H1 (cell line): Measurements from ENCODE around the gene SF3B1. TPM values are rescaled to one million over a fixed set of nuclear protein-coding genes. Genes with fewer than 3 reads are reported as not detected.

Experiments used
- CTCF ChIA-PET: fragments of 300-600 bp; sonication (Branson Sonifier 250); formaldehyde crosslinking; loops from one replicate; lab custom pipeline; 2021; ENCODE audit not compliant: partially characterized antibody; lab: Charles Lee
- POLR2A ChIA-PET: fragments of 300-600 bp; sonication (Branson Sonifier 250); formaldehyde crosslinking; loops from one replicate; lab custom pipeline; 2021; ENCODE audit warnings: inconsistent platforms; ENCODE audit not compliant: partially characterized antibody; lab: Charles Lee
- DNase-seq, 2 experiments: peaks; one replicate each; pipeline versions ENCODE4 v3.0.0 to v3.0.0-alpha.2; 2010 to 2022; ENCODE audit warnings: low spot score in 2 of 2, low read depth in 1 of 2, mixed read lengths in 1 of 2
- FAIRE-seq: peaks from 2 replicates; lab custom pipeline; 2011; peaks lifted over from hg19 to GRCh38; lab: Jason Lieb, UNC
- H2AFZ ChIP-seq: 2 replicates; pipeline ENCODE4 v1.8.1; 2012; ENCODE audit warnings: low read length, inconsistent platforms
- H2AK5ac ChIP-seq: 2 replicates; pipeline ENCODE4 v1.6.1; 2013; ENCODE audit warnings: low read depth, low read length
- H2BK120ac ChIP-seq: replicated peaks from 2 replicates; pipeline ENCODE3; 2013; ENCODE audit warnings: low read depth, low read length, inconsistent platforms
- H2BK12ac ChIP-seq: 2 replicates; pipeline ENCODE4 v1.6.1; 2013; ENCODE audit warnings: low read depth, low read length
- H2BK15ac ChIP-seq: 2 replicates; pipeline ENCODE4 v1.6.1; 2013; ENCODE audit warnings: low read length
- H2BK20ac ChIP-seq: 2 replicates; pipeline ENCODE4 v1.6.1; 2013; ENCODE audit warnings: low read length
- H2BK5ac ChIP-seq: 2 replicates; pipeline ENCODE4 v1.6.1; 2013; ENCODE audit warnings: low read depth, low read length
- H3K14ac ChIP-seq: 2 replicates; pipeline ENCODE4 v1.6.1; 2013; ENCODE audit warnings: inconsistent platforms; ENCODE audit not compliant: insufficient read length
- H3K18ac ChIP-seq: 2 replicates; pipeline ENCODE4 v1.6.1; 2013; ENCODE audit warnings: low read length; ENCODE audit errors: extremely low read depth
- H3K23ac ChIP-seq: 2 replicates; pipeline ENCODE4 v1.6.1; 2013; ENCODE audit warnings: inconsistent platforms; ENCODE audit not compliant: insufficient read length
- H3K23me2 ChIP-seq: 2 replicates; pipeline ENCODE4 v1.6.1; 2013; ENCODE audit warnings: low read depth, low read length
- H3K27ac ChIP-seq: 2 replicates; pipeline ENCODE4 v1.6.1; 2011; ENCODE audit warnings: low read depth, low read length, inconsistent platforms
- H3K27me3 ChIP-seq, 4 experiments: replicated peaks in 1 of 4; 1 replicate in 1 of 4; 2 replicates in 3 of 4; pipeline versions ENCODE4 v1.6.1 to v1.8.1; 2011 to 2013; ENCODE audit warnings: low read length in 3 of 4, mild to moderate bottlenecking in 3 of 4, inconsistent platforms in 2 of 4, mixed read lengths in 2 of 4, moderate library complexity in 1 of 4; ENCODE audit not compliant: control insufficient read depth in 3 of 4, insufficient read depth in 3 of 4; ENCODE audit errors: extremely low read depth in 1 of 4
- H3K36me3 ChIP-seq, 4 experiments: 2 replicates each; pipeline versions ENCODE4 v1.6.1 to v1.8.1; 2011 to 2013; ENCODE audit warnings: mild to moderate bottlenecking in 4 of 4, low read length in 3 of 4, moderate library complexity in 2 of 4, control low read depth in 1 of 4, inconsistent platforms in 1 of 4; ENCODE audit not compliant: insufficient read depth in 4 of 4, control insufficient read depth in 2 of 4
- H3K4ac ChIP-seq: replicated peaks from 2 replicates; pipeline ENCODE3; 2013; ENCODE audit warnings: low read length, low read depth, mixed read lengths, inconsistent platforms; ENCODE audit not compliant: insufficient read length
- H3K4me1 ChIP-seq, 4 experiments: replicated peaks in 1 of 4; 1 replicate in 1 of 4; 2 replicates in 3 of 4; pipeline versions ENCODE4 v1.6.1 to v1.8.1; 2011 to 2013; ENCODE audit warnings: low read length in 3 of 4, inconsistent platforms in 2 of 4, mixed read lengths in 1 of 4; ENCODE audit not compliant: insufficient read depth in 4 of 4, control insufficient read depth in 3 of 4
- H3K4me2 ChIP-seq, 2 experiments: 2 replicates each; pipeline versions ENCODE4 v1.6.1 to v1.8.1; 2011 to 2013; ENCODE audit warnings: low read depth in 2 of 2, low read length in 2 of 2, control low read depth in 1 of 2, inconsistent platforms in 1 of 2, mild to moderate bottlenecking in 1 of 2; ENCODE audit not compliant: insufficient read depth in 1 of 2
- H3K4me3 ChIP-seq, 4 experiments: fragments of 200-600, 300-600 bp in 1 of 4; sonication (generic), shearing (Covaris generic), sonication (Bioruptor Twin) in 1 of 4; 2 replicates each; pipeline versions ENCODE4 v1.5.1 to v1.8.1; 2011 to 2016; ENCODE audit warnings: low read length in 4 of 4, low read depth in 3 of 4, control low read depth in 2 of 4, inconsistent platforms in 2 of 4, mild to moderate bottlenecking in 2 of 4, mixed read lengths in 1 of 4, moderate library complexity in 1 of 4; ENCODE audit not compliant: insufficient read depth in 2 of 4; ENCODE audit errors: extremely low read depth in 1 of 4
- H3K56ac ChIP-seq: replicated peaks from 2 replicates; pipeline ENCODE3; 2013; ENCODE audit warnings: low read depth, mild to moderate bottlenecking, mixed read lengths, low read length, inconsistent platforms; ENCODE audit not compliant: insufficient read length
- H3K79me1 ChIP-seq: 2 replicates; pipeline ENCODE4 v1.6.1; 2013; ENCODE audit warnings: low read depth, low read length, control low read depth
- H3K79me2 ChIP-seq, 2 experiments: 2 replicates each; pipeline versions ENCODE4 v1.6.1 to v1.8.1; 2012 to 2013; ENCODE audit warnings: low read length in 2 of 2, mild to moderate bottlenecking in 2 of 2, inconsistent platforms in 1 of 2; ENCODE audit not compliant: insufficient read depth in 2 of 2, control insufficient read depth in 1 of 2
- H3K9ac ChIP-seq, 4 experiments: replicated peaks in 1 of 4; 1 replicate in 1 of 4; 2 replicates in 3 of 4; pipeline versions ENCODE4 v1.6.1 to v1.8.1; 2011 to 2013; ENCODE audit warnings: low read depth in 3 of 4, low read length in 3 of 4, control low read depth in 2 of 4, mild to moderate bottlenecking in 2 of 4, moderate library complexity in 2 of 4, inconsistent platforms in 1 of 4; ENCODE audit errors: extremely low read depth in 1 of 4
- H3K9me3 ChIP-seq, 2 experiments: 2 replicates each; pipeline versions ENCODE4 v1.6.1 to v1.8.1; 2012 to 2013; ENCODE audit warnings: mild to moderate bottlenecking in 2 of 2, moderate library complexity in 2 of 2, control low read depth in 1 of 2, inconsistent platforms in 1 of 2, low read depth in 1 of 2, low read length in 1 of 2, mixed read lengths in 1 of 2; ENCODE audit not compliant: insufficient read depth in 2 of 2
- H4K20me1 ChIP-seq, 2 experiments: replicated peaks in 1 of 2; 2 replicates each; pipeline versions ENCODE3 to v1.8.1; 2011 to 2013; ENCODE audit warnings: inconsistent platforms in 2 of 2, low read length in 2 of 2, mild to moderate bottlenecking in 1 of 2; ENCODE audit not compliant: insufficient read depth in 2 of 2, control insufficient read depth in 1 of 2
- H4K5ac ChIP-seq: 2 replicates; pipeline ENCODE4 v1.6.1; 2013; ENCODE audit warnings: low read length, low read depth, mixed read lengths, inconsistent platforms; ENCODE audit not compliant: insufficient read length
- H4K8ac ChIP-seq: 2 replicates; pipeline ENCODE4 v1.8.0; 2013; ENCODE audit warnings: mild to moderate bottlenecking, moderate library complexity, low read length, inconsistent platforms; ENCODE audit not compliant: insufficient read depth; ENCODE audit errors: extremely low read depth
- H4K91ac ChIP-seq: replicated peaks from 2 replicates; pipeline ENCODE3; 2013; ENCODE audit warnings: low read length, mixed read lengths, inconsistent platforms; ENCODE audit not compliant: insufficient read length
- BRCA1 ChIP-seq: IDR thresholded peaks from 2 replicates; pipeline ENCODE4 v1.6.1; 2012; ENCODE audit warnings: low read depth, low read length, improper control_type of control experiment
- E2F6 ChIP-seq: IDR thresholded peaks from 2 replicates; pipeline ENCODE4 v1.6.1; 2012; ENCODE audit warnings: inconsistent platforms
- FOSL1 ChIP-seq: IDR thresholded peaks from 2 replicates; pipeline ENCODE4 v1.6.1; 2011; ENCODE audit warnings: mild to moderate bottlenecking, low read depth, low read length, moderate library complexity; ENCODE audit not compliant: insufficient read depth
- GABPA ChIP-seq: IDR thresholded peaks from 2 replicates; pipeline ENCODE4 v1.6.1; 2011; ENCODE audit warnings: mild to moderate bottlenecking, low read length, moderate library complexity, borderline replicate concordance; ENCODE audit not compliant: insufficient read depth
- HDAC6 ChIP-seq: IDR thresholded peaks from one replicate; pipeline ENCODE4 v1.7.1; 2012; ENCODE audit warnings: low read depth, mild to moderate bottlenecking, inconsistent platforms, low read length, moderate library complexity
- KDM4A ChIP-seq: IDR thresholded peaks from one replicate; pipeline ENCODE4 v1.7.1; 2012; ENCODE audit warnings: low read depth, mild to moderate bottlenecking, moderate library complexity, low read length, inconsistent platforms; ENCODE audit not compliant: severe bottlenecking
- POLR2AphosphoS5 ChIP-seq: IDR thresholded peaks from 2 replicates; pipeline ENCODE4 v1.6.1; 2011; ENCODE audit warnings: low read depth, low read length
- POU5F1 ChIP-seq: IDR thresholded peaks from 2 replicates; pipeline ENCODE4 v1.6.1; 2011; ENCODE audit warnings: low read depth, mild to moderate bottlenecking, low read length, moderate library complexity
- RNF2 ChIP-seq: fragments of 200-900, 300-1000 bp; sonication (generic); IDR thresholded peaks from 2 replicates; pipeline ENCODE4 v1.7.1; 2016; ENCODE audit warnings: borderline replicate concordance, low read depth, mild to moderate bottlenecking, antibody characterized with exemption, low read length; ENCODE audit not compliant: poor library complexity, severe bottlenecking; ENCODE audit errors: missing control alignments
- SP4 ChIP-seq: IDR thresholded peaks from 2 replicates; pipeline ENCODE4 v1.6.1; 2012; ENCODE audit warnings: low read length, inconsistent platforms
- TAF1 ChIP-seq: IDR thresholded peaks from 2 replicates; pipeline ENCODE4 v1.6.1; 2011; ENCODE audit warnings: mild to moderate bottlenecking, low read depth, low read length
- WGBS, 2 experiments: shearing (Covaris generic) in 1 of 2; methylation state at CpG; one replicate each; pipeline versions ENCODE4 v1.1.6 to v1.1.7; 2013 to 2015; ENCODE audit warnings: low lambda C conversion rate in 2 of 2, mixed read lengths in 2 of 2, inconsistent platforms in 1 of 2, low coverage in 1 of 2, missing lambda C conversion rate in 1 of 2; ENCODE audit not compliant: insufficient replicate concordance in 2 of 2, insufficient coverage in 1 of 2, insufficient read length in 1 of 2; ENCODE audit errors: extremely low coverage in 1 of 2, missing lambda C conversion rate in 1 of 2; 5-methylcytosine and 5-hydroxymethylcytosine counted together
- polyA plus RNA-seq, 7 experiments: library from polyadenylated mRNA; depleted of rRNA in 3 of 7; stranded (reverse) in 5 of 7; unstranded in 2 of 7; fragments of >200 nt in 5 of 7; fragments of 200-250 nt in 2 of 7; gene quantifications; 1 replicate in 5 of 7; 2 replicates in 1 of 7; 4 replicates in 1 of 7; pipeline versions ENCODE4 v1.2.1 to v1.2.3, GENCODE V29; 2011 to 2013; ENCODE audit warnings: missing spikeins in 2 of 7, mixed read lengths in 2 of 7
- total RNA-seq: library from RNA; stranded (reverse); fragmentation: NEBNext Ultra II Directional; extraction: Animal tissue kit (Norgen Biotek cat#: 25700); gene quantifications from 2 replicates; pipeline ENCODE4 v1.2.1, GENCODE V29; 2021

The SF3B1 gene
- total and polyA plus RNA-seq, 2 of the 8 experiments (the other 6 are each of a cell fraction or from before 2014, with no cell fraction given): 320 to 403 TPM

DNA sequence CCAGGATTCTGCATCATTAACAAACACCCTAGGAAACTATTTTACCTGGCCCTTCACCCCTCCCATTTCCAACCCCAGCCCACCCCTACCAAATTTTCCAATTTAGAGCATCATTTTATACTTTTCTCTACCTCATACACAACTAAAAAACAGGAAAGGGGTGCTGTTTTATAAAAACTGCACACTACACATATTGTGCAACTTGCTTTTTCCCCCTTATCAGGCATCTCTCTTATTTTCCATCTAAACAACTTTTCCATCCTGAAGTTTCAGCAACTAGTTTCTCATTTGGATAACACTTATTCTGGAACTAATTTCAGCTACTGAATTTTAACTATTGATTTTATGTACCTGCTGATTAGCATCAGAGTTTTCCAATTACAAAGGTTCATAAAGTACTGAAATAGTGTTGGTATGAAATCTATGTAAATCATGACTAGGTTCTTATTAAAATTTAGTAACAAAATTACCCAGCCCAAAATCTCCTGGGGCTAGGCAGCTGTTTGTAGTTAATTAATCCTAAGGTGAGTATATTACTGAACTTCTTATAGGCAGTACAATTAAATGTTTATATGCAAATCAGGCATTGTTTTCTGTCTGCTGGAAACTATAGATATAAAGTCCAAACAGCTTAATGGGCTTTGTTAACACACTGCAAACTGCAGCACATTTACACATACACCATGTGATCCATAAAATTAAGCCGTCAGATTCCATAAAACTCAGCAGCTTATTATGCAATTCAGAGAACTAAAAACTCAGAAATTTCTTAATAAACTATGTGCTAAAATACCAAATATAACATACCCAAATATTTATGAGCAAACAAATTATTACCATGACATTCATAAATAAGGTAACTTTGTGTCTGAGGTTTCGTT lies 7.9 kb downstream of the SF3B1 start:
- H3K36me3 ChIP-seq: peaks cover 4 to 26% (median 9%) of the 10 kb centered on the region in 4 experiments; a peak in 7 of 8 replicates
- no peaks in the 10 kb centered on the region for H3K23me2 ChIP-seq
- ChIA-PET POLR2A (interaction anchor here (0.5 to 3.5 kb wide), 6 partner anchors 14 to 140 kb away, joined by 3 to 14 read pairs (median 4); partner anchors contain the start of genes COQ10B and HSPD1), CTCF (interaction anchor here (0.6 kb wide), 1 partner anchor 43 kb away, joined by 3 read pairs; no protein-coding TSS in a partner anchor)
- 83% methylated on average over 2 of the region's 2 CpGs; no CpG with 5 or more reads in 1 of the 2 experiments for WGBS, 2 experiments
- peaks cover 25 to 41% of the 10 kb centered on the region in 2 experiments for H4K20me1 ChIP-seq
- no peak overlapping the region for H2BK5ac ChIP-seq
- H4K91ac ChIP-seq: no peak overlapping the region
- H3K4ac ChIP-seq: no peak overlapping the region
- no peak overlapping the region for H3K18ac ChIP-seq
- no peak for FAIRE-seq
- H2BK12ac ChIP-seq: no peak overlapping the region
- no peak overlapping the region for H2BK15ac ChIP-seq
- no peak overlapping the region for H4K8ac ChIP-seq
- H3K4me2 ChIP-seq: no peak overlapping the region
- no peak overlapping the region for H3K4me3 ChIP-seq
- no peak for DNase-seq
- H2BK20ac ChIP-seq: no peak overlapping the region
- H3K9ac ChIP-seq: no peak overlapping the region
- no peak overlapping the region for H3K23ac ChIP-seq
- H3K27ac ChIP-seq: no peak overlapping the region
- peaks cover 72 to 98% of the 10 kb centered on the region in 2 experiments for H3K79me2 ChIP-seq
- no peak overlapping the region for H3K56ac ChIP-seq
- peaks cover 0 to 3% (median 1%) of the 10 kb centered on the region in 4 experiments; a peak in 4 of 7 replicates for H3K4me1 ChIP-seq
- H3K79me1 ChIP-seq: 0 out of 2 replicates have a peak, but pooled peaks cover 2% of the 10 kb centered on the region
- no peak overlapping the region for H2BK120ac ChIP-seq
- no peaks in the 10 kb centered on the region for H3K9me3 ChIP-seq
- H2AFZ ChIP-seq: no peak overlapping the region
- H2AK5ac ChIP-seq: no peak overlapping the region
- no peak overlapping the region for H4K5ac ChIP-seq
- H3K14ac ChIP-seq: no peak overlapping the region
- no peaks in the 10 kb centered on the region for H3K27me3 ChIP-seq
- TF ChIP-seq KDM4A: no peak
- no peak for TF ChIP-seq SP4
- no peak for TF ChIP-seq BRCA1
- TF ChIP-seq E2F6: no peak
- TF ChIP-seq POLR2AphosphoS5: no peak
- no peak for TF ChIP-seq GABPA
- TF ChIP-seq TAF1: no peak
- TF ChIP-seq HDAC6: no peak
- TF ChIP-seq RNF2: no peak
- no peak for TF ChIP-seq FOSL1
- TF ChIP-seq POU5F1: no peak
